SK-N-MC (cell line): ENCODE results near the gene MAP3K2.

Experiments
- EZH2 ChIP-seq: fragments of 200-600 bp; sonication (generic); IDR thresholded peaks from one replicate; pipeline ENCODE4 v1.6.1; 2017; ENCODE audit warnings: antibody characterized with exemption
- POLR2AphosphoS5 ChIP-seq: IDR thresholded peaks from 2 replicates; pipeline ENCODE4 v1.6.1; 2012; ENCODE audit warnings: mild to moderate bottlenecking, low read depth, low read length, borderline replicate concordance

DNA sequence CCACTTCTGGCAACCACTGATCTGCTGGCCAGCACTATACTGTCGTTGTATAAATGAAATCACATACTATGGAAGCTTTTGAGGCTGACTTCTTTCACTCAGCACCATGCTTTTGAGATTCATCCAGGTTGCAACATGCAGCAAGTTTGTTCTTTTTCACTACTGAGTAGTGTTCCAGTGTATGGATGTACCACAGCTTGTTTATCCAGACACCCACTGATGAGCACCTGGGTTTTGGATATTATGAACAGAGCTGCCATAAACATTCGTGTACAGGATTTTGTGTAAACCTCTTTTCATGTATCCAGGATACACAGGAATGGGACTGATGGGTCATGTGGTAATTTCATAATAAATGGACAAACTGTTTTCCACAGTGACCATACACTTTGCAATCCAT, 104.5 kb downstream of the MAP3K2 start:
- TF ChIP-seq POLR2AphosphoS5 (no peak), EZH2 (no peak)
